ENCODE results near the gene SLC5A12.

Gene SLC5A12

GRCh38 chr11:26632691-26633159 lies 89.1 kb downstream of the SLC5A12 start:
- TF ChIP-seq, protein P1, sequence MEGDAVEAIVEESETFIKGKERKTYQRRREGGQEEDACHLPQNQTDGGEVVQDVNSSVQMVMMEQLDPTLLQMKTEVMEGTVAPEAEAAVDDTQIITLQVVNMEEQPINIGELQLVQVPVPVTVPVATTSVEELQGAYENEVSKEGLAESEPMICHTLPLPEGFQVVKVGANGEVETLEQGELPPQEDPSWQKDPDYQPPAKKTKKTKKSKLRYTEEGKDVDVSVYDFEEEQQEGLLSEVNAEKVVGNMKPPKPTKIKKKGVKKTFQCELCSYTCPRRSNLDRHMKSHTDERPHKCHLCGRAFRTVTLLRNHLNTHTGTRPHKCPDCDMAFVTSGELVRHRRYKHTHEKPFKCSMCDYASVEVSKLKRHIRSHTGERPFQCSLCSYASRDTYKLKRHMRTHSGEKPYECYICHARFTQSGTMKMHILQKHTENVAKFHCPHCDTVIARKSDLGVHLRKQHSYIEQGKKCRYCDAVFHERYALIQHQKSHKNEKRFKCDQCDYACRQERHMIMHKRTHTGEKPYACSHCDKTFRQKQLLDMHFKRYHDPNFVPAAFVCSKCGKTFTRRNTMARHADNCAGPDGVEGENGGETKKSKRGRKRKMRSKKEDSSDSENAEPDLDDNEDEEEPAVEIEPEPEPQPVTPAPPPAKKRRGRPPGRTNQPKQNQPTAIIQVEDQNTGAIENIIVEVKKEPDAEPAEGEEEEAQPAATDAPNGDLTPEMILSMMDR (IDR thresholded peaks at IDR 0.05; ENCODE audit: insufficient read depth, low read length, poor library complexity, severe bottlenecking): no peak
- TF ChIP-seq EZH2phosphoT487 (conservative IDR thresholded peaks at IDR 0.05; ENCODE audit: low read length): no peak
- no peak overlapping the region for H3K27ac ChIP-seq (ENCODE audit: low read depth, low read length)
- H3K9ac ChIP-seq (ENCODE audit: low read length): no peak overlapping the region
- H3K27me3 ChIP-seq (ENCODE audit: low read length): no peaks in the 10 kb centered on the region
- no peak overlapping the region for H3K4me3 ChIP-seq (ENCODE audit: insufficient read depth, low read length, poor library complexity, severe bottlenecking)
- no peaks in the 10 kb centered on the region for H3K9me2 ChIP-seq (replicated peaks; ENCODE audit: insufficient read depth, low read length)
- no peaks in the 10 kb centered on the region for H3K9me3 ChIP-seq (ENCODE audit: insufficient read depth, low read length)
- no peaks in the 10 kb centered on the region for H3F3A ChIP-seq (ENCODE audit: insufficient read depth)
- no peak overlapping the region for H2AFZ ChIP-seq (ENCODE audit: low read depth, low read length, severe bottlenecking)
- H3K36me3 ChIP-seq (ENCODE audit: low read length): no peaks in the 10 kb centered on the region
- H3K4me2 ChIP-seq (ENCODE audit: low read depth, low read length, poor library complexity, severe bottlenecking): no peak overlapping the region
- no peaks in the 10 kb centered on the region for H4K20me1 ChIP-seq (ENCODE audit: low read depth, low read length)
- H3K79me2 ChIP-seq (ENCODE audit: insufficient read depth, low read length): no peaks in the 10 kb centered on the region

- H3K9me3 ChIP-seq (ENCODE audit: insufficient read depth, low read length): no peaks in the 10 kb centered on the region
- no peaks in the 10 kb centered on the region for H4K20me1 ChIP-seq (ENCODE audit: low read depth, low read length)
- no peaks in the 10 kb centered on the region for H3K27me3 ChIP-seq (ENCODE audit: low read length)
- no peak overlapping the region for H3K9ac ChIP-seq (ENCODE audit: low read length)
- H3K36me3 ChIP-seq (ENCODE audit: low read length): no peaks in the 10 kb centered on the region
- no peak for TF ChIP-seq EZH2phosphoT487 (conservative IDR thresholded peaks at IDR 0.05; ENCODE audit: low read length)
- TF ChIP-seq, protein P1 (IDR thresholded peaks at IDR 0.05; ENCODE audit: insufficient read depth, low read length, poor library complexity, severe bottlenecking): no peak
- no peak overlapping the region for H2AFZ ChIP-seq (ENCODE audit: low read depth, low read length, severe bottlenecking)
- no peaks in the 10 kb centered on the region for H3K79me2 ChIP-seq (ENCODE audit: insufficient read depth, low read length)
- no peak overlapping the region for H3K4me3 ChIP-seq (ENCODE audit: insufficient read depth, low read length, poor library complexity, severe bottlenecking)
- no peak overlapping the region for H3K4me2 ChIP-seq (ENCODE audit: low read depth, low read length, poor library complexity, severe bottlenecking)
- no peaks in the 10 kb centered on the region for H3F3A ChIP-seq (ENCODE audit: insufficient read depth)
- no peak overlapping the region for H3K27ac ChIP-seq (ENCODE audit: low read depth, low read length)
- H3K9me2 ChIP-seq (replicated peaks; ENCODE audit: insufficient read depth, low read length): no peaks in the 10 kb centered on the region
Observed at GRCh38 chr11:26626346-26626745, 95.5 kb downstream of the SLC5A12 start.

DNA sequence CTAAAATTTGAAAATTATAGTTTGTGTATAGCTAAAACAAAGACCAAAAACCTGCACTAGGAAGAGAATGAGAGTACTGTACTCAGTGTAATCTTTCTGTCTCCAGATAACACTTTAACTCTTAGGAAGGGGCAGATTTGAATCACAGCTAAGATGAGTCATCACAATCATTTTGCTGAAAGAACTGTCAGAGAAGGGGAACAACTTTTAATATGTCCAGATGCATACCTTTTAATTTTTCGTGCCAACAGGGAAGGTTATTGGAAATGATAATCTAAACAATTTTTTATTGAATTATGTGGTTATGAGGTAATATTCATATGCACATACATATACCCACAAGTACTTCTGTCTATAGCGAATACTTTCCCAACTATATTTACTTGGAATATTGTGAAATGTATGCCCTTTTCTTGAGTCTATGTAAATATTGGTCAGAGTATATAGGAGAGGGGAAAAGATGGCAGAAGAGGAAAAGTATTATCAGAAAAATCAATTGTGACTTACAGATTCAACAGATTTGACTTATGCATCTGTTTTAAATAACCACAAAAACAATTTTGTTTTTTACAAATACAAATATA lies 98.7 kb downstream of the SLC5A12 start:
- H3K36me3 ChIP-seq (ENCODE audit: low read length): no peaks in the 10 kb centered on the region
- no peak overlapping the region for H3K4me2 ChIP-seq (ENCODE audit: low read depth, low read length, poor library complexity, severe bottlenecking)
- H3K27me3 ChIP-seq (ENCODE audit: low read length): no peaks in the 10 kb centered on the region
- H3K27ac ChIP-seq (ENCODE audit: low read depth, low read length): no peak overlapping the region
- H3K9me2 ChIP-seq (replicated peaks; ENCODE audit: insufficient read depth, low read length): no peaks in the 10 kb centered on the region
- TF ChIP-seq, protein P1 (IDR thresholded peaks at IDR 0.05; ENCODE audit: insufficient read depth, low read length, poor library complexity, severe bottlenecking): no peak
- TF ChIP-seq EZH2phosphoT487 (conservative IDR thresholded peaks at IDR 0.05; ENCODE audit: low read length): no peak
- H3K79me2 ChIP-seq (ENCODE audit: insufficient read depth, low read length): no peaks in the 10 kb centered on the region
- H3K4me3 ChIP-seq (ENCODE audit: insufficient read depth, low read length, poor library complexity, severe bottlenecking): no peak overlapping the region
- no peak overlapping the region for H2AFZ ChIP-seq (ENCODE audit: low read depth, low read length, severe bottlenecking)
- H3K9me3 ChIP-seq (ENCODE audit: insufficient read depth, low read length): no peaks in the 10 kb centered on the region
- H3F3A ChIP-seq (ENCODE audit: insufficient read depth): no peaks in the 10 kb centered on the region
- H4K20me1 ChIP-seq (ENCODE audit: low read depth, low read length): no peaks in the 10 kb centered on the region
- no peak overlapping the region for H3K9ac ChIP-seq (ENCODE audit: low read length)
